Right cardiac atrium (tissue), 5 donors: Measurements from ENCODE around the gene AK4. TPM values are rescaled to one million over a fixed set of nuclear protein-coding genes. Genes with fewer than 3 reads are reported as not detected.

Experiments
- ATAC-seq, 2 donors: fragments of 200-7000 bp; cut with Tn5 transposase; one replicate each; pipeline versions ENCODE4 v1.8.0 to v1.9.1; 2020; ENCODE audit warnings: moderate library complexity in 2 of 2, mild to moderate bottlenecking in 1 of 2
- DNase-seq, 3 donors: peaks; one replicate each; pipeline ENCODE4 v3.0.0-alpha.2; 2020
- H3K27ac ChIP-seq: one replicate; pipeline ENCODE4 v1.5.1; 2013; ENCODE audit warnings: mild to moderate bottlenecking, low read length, control low read depth, moderate library complexity
- H3K27me3 ChIP-seq: one replicate; pipeline ENCODE4 v1.6.1; 2013; ENCODE audit not compliant: control insufficient read depth, insufficient read depth
- H3K4me1 ChIP-seq: one replicate; pipeline ENCODE4 v1.6.1; 2013; ENCODE audit warnings: low read length; ENCODE audit not compliant: control insufficient read depth, insufficient read depth
- H3K4me3 ChIP-seq: one replicate; pipeline ENCODE4 v1.5.1; 2013; ENCODE audit warnings: low read length, control low read depth
- H3K9me3 ChIP-seq: one replicate; pipeline ENCODE4 v1.6.1; 2013; ENCODE audit warnings: low read length; ENCODE audit not compliant: control insufficient read depth
- WGBS: extraction: QIAGEN DNeasy Blood & Tissue Kit; methylation state at CpG from one replicate; pipeline ENCODE4 v1.1.7; 2013; 5-methylcytosine and 5-hydroxymethylcytosine counted together
- intact Hi-C, 4 donors: fragments of 100-400 bp; cut with DNase I; formaldehyde crosslinking; loops; one replicate each; pipeline versions ENCODE4 v1.11.0 to v1.14.0; 2022 to 2023
- polyA plus RNA-seq: library from polyadenylated mRNA; stranded (reverse); fragments of 200-250 nt; gene quantifications from one replicate; pipeline ENCODE4 v1.2.3, GENCODE V29; 2013
- total RNA-seq, 4 donors: library from RNA; stranded (reverse); fragmentation: NEBNext Ultra II Directional; extraction: Animal tissue kit (Norgen Biotek cat#: 25700); gene quantifications; one replicate each; pipeline ENCODE4 v1.2.1, GENCODE V29; 2021
- donor health status: healthy with polysubstance abuse.
- donor health status: DM: no; HTN: yes; CAD: no.
- donor health status: DM: no; HTN: no; CAD: no.
- donor health status: DM: no; HTN: yes; CAD: no; lungs with severe emphysema.
- donor health status: DM: yes; HTN: yes; CAD: no.

Gene AK4
- total and polyA plus RNA-seq, 5 donors, result 31.2 to 102 (median 89.3) TPM

GRCh38 chr1:65265651-65266351, 117.8 kb downstream of the AK4 start:
- H3K9me3 ChIP-seq, result no peaks in the 10 kb centered on the region
- H3K27ac ChIP-seq, result peak overlapping the region; percentile 32
- H3K4me1 ChIP-seq, result no peaks in the 10 kb centered on the region
- peak; percentile 93 to 94 for ATAC-seq
- intact Hi-C loops, result no loop called here
- 3% methylated on average over 59 of the region's 59 CpGs for WGBS
- DNase-seq, result peak; percentile 54 to 79 (median 75)
- H3K4me3 ChIP-seq, result peak overlapping the region; percentile 38
- no peaks in the 10 kb centered on the region for H3K27me3 ChIP-seq

- intact Hi-C loops, result no loop called here
- DNase-seq (no peak), ATAC-seq (no peak)
- Histone ChIP-seq H3K9me3 (no peaks in the 10 kb centered on the region), H3K27me3 (no peaks in the 10 kb centered on the region), H3K27ac (no peak overlapping the region), H3K4me1 (no peaks in the 10 kb centered on the region), H3K4me3 (no peak overlapping the region)
- 31% methylated on average over 1 of the region's 1 CpG for WGBS
These were observed 118.5 kb downstream of the AK4 start for GRCh38 chr1:65266476-65266875.

GRCh38 chr1:65267271-65267670, 119.3 kb downstream of the AK4 start:
- 78% methylated on average over 4 of the region's 4 CpGs for WGBS
- no peak overlapping the region for H3K27ac ChIP-seq
- intact Hi-C loops, result no loop called here
- no peak overlapping the region for H3K4me3 ChIP-seq
- no peaks in the 10 kb centered on the region for H3K9me3 ChIP-seq
- DNase-seq (no peak), ATAC-seq (no peak)
- H3K4me1 ChIP-seq, result no peaks in the 10 kb centered on the region
- H3K27me3 ChIP-seq, result no peaks in the 10 kb centered on the region

GRCh38 chr1:65267683-65268082, 119.7 kb downstream of the AK4 start:
- Histone ChIP-seq H3K4me1 (no peaks in the 10 kb centered on the region), H3K9me3 (no peaks in the 10 kb centered on the region), H3K27me3 (no peaks in the 10 kb centered on the region), H3K27ac (no peak overlapping the region), H3K4me3 (no peak overlapping the region)
- DNase-seq (no peak), ATAC-seq (peak in 1 of 2 donors; percentile 52)
- 54% methylated on average over 1 of the region's 1 CpG for WGBS
- intact Hi-C loops, result no loop called here

- ATAC-seq (no peak), DNase-seq (no peak)
- Histone ChIP-seq H3K27ac (no peak overlapping the region), H3K4me3 (no peak overlapping the region), H3K9me3 (no peaks in the 10 kb centered on the region), H3K27me3 (no peaks in the 10 kb centered on the region), H3K4me1 (no peaks in the 10 kb centered on the region)
- intact Hi-C loops, result no loop called here
- 74% methylated on average over 2 of the region's 2 CpGs for WGBS
These were observed 121.6 kb downstream of the AK4 start for GRCh38 chr1:65269612-65270011.

- WGBS, result 40% methylated on average over 1 of the region's 1 CpG
- intact Hi-C loops, result no loop called here
These were observed 128.4 kb downstream of the AK4 start for GRCh38 chr1:65276197-65276939.

GRCh38 chr1:65277605-65278347, 129.8 kb downstream of the AK4 start:
- DNase-seq (no peak), ATAC-seq (peak in 1 of 2 donors; percentile 47)
- Histone ChIP-seq H3K27me3 (no peaks in the 10 kb centered on the region), H3K4me3 (no peak overlapping the region), H3K4me1 (no peaks in the 10 kb centered on the region), H3K9me3 (no peaks in the 10 kb centered on the region), H3K27ac (peak overlapping the region; percentile 27)
- WGBS, result 46% methylated on average over 10 of the region's 10 CpGs
- intact Hi-C loops, result no loop called here

More at GRCh38 chr1:65276197-65276939, 128.4 kb downstream of the AK4 start:
- ATAC-seq (no peak), DNase-seq (no peak)
- Histone ChIP-seq H3K4me3 (no peak overlapping the region), H3K27ac (no peak overlapping the region), H3K9me3 (no peaks in the 10 kb centered on the region), H3K4me1 (no peaks in the 10 kb centered on the region), H3K27me3 (no peaks in the 10 kb centered on the region)

- Histone ChIP-seq H3K4me1 (no peaks in the 10 kb centered on the region), H3K27me3 (no peaks in the 10 kb centered on the region), H3K27ac (peak overlapping the region; percentile 59), H3K9me3 (no peaks in the 10 kb centered on the region), H3K4me3 (peak overlapping the region; percentile 9)
- ATAC-seq (peak in 1 of 2 donors; percentile 40), DNase-seq (no peak)
- intact Hi-C loops, result no loop called here
- 22% methylated on average over 5 of the region's 5 CpGs for WGBS
These were observed 130.5 kb downstream of the AK4 start for GRCh38 chr1:65278376-65279069.

GRCh38 chr1:65279070-65279779, 131.2 kb downstream of the AK4 start:
- Histone ChIP-seq H3K4me3 (peak overlapping the region; percentile 9), H3K27ac (peak overlapping the region; percentile 59), H3K4me1 (no peaks in the 10 kb centered on the region), H3K9me3 (no peaks in the 10 kb centered on the region), H3K27me3 (no peaks in the 10 kb centered on the region)
- no peak for DNase-seq
- WGBS, result 28% methylated on average over 5 of the region's 5 CpGs
- intact Hi-C loops, result no loop called here
- no peak for ATAC-seq
